NCI-H1694 treated with DMSO at 0.1 percent for 48 hours (cell line): ENCODE measurements around the gene SRBD1.

ENCODE experiments used
- DNase-seq: peaks from one replicate; lab custom pipeline; 2025; lab: John Stamatoyannopoulos, UW

The SRBD1 gene

DNA sequence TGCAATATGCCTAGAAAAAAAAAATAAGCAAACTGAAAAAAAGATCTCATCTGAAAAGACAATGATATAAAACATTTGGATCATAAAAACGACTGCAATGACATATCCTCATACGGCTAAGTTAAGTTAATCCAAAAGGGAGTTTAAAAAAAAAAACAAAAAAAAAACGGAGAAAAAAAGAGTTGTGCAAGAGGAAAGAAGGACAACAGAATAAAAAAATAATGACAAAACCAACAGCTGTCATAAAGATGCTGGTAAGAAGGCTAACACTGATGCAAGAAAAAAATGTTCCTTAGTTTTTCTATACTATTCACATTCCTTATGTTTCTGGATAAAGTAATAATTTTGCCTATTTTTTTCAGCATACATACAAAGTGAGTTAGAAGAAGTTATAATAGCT, 192.5 kb downstream of the SRBD1 start:
- DNase-seq: no peak

DNA sequence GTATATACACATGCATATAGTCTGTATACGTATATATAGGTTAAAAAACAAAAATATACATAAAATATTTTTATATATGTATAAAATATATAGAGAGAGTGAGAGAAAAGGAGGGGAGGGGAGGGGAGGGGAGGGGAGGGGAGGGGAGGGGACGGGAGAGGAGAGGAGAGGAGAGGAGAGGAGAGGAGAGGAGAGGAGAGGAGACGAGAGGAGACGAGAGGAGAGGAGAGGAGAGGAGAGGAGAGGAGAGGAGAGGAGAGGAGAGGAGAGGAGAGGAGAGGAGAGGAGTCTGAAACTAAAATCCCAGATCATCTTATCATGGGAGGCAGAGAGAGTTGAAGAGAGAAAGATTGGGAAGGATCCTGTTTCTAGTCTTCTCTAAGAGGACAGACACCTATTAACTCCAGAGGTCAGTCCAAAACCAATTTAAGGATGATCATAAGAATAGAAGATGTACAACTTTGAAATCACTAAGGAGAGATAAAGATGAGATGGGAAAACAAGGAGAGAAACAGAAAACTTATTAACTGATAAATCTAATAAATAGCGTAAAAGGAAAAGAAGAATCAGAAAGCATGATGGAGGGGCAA, 195.4 kb downstream of the SRBD1 start:
- DNase-seq: no peak

DNA sequence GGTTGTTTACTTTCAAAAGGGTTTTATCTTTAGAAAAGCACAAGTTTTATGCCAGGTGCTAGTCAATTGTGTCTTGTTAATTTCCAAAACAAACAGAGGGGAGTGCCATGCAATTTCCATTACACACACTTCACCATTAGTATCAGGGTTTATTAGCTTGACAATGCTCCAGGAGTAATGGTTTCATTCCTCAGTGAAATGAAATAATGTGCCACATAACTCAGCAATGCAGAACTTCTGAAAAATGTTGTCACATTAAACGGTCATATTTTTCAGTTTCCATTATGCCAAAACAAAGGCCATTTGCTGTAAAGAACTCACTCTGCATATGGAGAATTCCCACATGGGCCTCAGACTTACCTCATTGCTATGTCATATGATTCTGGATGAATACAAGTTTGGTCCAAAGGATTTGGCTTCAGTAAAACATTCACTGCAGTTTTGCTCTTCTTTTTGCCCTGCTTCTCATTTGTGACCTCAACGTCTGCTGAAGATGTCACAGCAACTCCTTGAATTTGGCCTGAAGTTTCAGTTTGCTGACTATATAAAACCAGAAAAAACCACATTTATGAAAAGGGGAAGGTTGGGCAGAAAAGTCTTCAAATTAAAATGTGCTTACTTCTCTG, 198.2 kb downstream of the SRBD1 start:
- no peak for DNase-seq

GRCh38 chr2:45409677-45410076, 201.4 kb downstream of the SRBD1 start:
- no peak for DNase-seq

DNA sequence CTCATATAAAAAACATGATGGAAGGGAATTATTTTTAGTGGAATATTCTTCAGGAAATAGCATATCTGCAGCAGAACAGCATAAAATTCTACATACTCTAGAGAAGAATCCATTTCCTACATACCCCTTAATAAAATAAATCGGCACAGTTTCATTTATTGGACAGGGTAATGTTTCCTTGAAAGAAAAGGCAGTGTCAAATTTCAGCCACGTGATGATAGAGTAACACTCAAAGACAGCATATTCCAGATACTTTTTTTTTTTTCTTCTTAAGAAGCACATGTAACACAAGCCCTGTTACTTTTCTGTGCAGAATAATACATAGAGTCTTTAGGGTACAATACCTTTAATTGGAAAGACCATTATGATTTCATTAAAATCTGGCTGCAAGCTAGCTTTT, 204.4 kb downstream of the SRBD1 start:
- no peak for DNase-seq

- no peak for DNase-seq
These were observed 206.2 kb downstream of the SRBD1 start for GRCh38 chr2:45404807-45405297.

DNA sequence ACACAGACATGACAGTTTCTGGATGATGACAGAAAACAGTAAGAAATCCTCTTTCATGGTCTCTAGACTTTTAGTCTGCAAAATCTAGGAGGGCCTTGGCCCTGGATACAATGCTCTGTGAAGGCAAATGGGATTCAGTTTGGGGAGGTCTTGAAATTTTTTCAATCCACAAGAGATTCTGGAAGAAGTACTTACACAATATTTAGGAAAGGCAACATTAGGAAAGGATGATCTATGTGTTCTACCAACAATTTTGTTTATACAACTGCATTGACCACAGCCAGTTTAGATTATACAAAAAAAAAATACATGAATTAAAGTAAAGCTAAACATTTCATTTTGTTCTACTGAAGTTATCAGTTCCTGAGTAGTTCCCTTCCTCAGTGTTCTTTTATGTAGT, 208.0 kb downstream of the SRBD1 start:
- DNase-seq: no peak

DNA sequence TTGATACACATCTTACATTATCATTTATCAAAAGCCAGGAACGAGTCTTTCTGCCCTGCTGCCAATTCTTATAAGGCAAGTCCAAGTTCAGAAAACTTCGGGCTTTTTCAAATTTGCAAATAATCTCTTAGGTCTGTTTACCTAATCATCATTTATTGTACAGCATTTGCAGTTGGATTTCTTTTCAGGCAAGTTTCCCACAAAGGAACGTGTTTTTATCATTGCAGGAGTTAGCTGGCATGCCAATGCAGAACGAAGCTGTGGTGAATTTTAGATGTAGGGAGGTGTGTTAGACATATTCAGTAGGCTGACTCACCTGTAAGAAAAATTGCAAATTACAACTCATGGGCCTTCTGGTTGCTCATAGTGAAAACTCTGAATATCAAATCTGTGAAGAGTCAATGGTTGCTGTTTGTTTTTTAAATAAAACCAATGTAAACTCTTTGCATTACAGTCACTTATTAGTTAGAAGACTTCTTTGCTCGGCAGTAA, 209.6 kb downstream of the SRBD1 start:
- DNase-seq: no peak

GRCh38 chr2:45399040-45399784, 211.9 kb downstream of the SRBD1 start:
- DNase-seq: no peak

DNA sequence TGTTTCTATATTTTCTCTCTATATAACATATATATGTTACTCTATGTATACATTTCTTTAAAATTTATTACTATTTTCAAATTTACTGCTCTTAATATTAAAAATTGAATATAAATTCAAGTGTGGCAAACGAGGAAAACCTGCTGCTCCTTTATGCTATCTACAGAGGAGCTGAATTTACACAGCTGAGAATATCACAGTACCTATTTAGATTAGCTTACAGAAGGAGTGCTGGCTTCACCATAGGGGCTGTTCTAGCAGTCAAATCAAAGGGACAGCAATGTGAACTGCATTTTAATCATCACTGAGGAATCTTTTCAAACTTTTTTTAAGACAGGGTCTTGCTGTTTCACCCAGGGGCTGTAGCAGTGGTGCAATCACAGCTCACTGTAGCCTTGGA, 213.8 kb downstream of the SRBD1 start:
- no peak for DNase-seq

DNA sequence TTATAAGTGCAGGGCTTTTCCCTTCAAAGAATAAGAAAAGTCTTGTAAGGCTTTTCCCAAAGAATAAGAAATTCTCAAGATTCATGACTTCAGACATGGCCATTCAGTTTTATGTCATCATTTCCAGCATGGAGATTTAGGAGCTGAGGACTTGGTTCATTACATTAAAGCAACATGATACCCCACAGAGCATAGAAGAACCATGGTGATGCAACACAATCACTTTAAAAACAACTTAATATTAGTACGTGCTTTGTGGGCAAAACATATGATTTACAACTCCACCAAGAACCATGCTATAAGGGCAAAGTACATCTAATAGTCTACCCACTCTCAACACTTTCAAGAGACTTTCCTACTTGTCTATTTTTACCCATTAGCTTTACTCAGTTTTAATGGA, 214.4 kb downstream of the SRBD1 start:
- DNase-seq: no peak

- no peak for DNase-seq
These were observed 216.2 kb downstream of the SRBD1 start for GRCh38 chr2:45394842-45395241.

DNA sequence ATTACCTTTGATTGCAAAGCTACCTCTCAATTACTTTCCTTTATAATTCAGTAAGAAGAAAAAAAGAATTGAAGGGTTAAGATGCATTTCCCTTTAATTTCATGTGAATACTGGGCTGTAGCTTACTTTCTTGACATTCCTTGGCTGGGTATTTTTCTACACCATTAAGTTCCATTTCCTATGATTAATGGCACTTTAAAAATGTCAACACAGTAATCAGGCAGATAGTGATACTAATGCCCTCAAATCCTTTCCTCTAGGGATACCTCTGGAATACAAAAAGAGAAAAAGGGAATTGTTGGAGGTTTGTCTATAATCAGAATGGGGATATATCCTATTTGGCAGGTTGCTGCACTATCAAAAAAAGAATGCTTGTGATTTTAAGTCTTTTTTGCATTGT, 216.9 kb downstream of the SRBD1 start:
- DNase-seq: no peak

DNA sequence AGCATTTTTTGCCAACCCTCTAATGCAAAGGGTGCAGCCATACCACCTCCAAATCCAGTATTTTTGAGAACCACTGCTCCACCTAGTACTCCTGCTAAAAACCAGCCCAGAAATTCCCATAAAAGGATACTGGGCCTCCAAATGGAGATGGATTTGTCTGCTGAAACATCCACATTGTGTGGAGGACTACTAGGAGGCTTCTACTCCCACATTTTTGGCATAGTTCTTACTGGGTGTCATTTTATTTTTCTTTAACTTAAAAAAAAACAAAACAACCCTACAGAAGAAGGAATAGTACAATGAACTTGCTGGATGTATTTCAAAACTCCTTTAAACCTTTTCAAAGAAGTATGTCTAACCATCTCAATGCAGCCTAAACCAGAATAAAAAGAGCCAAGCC, 219.2 kb downstream of the SRBD1 start:
- no peak for DNase-seq

DNA sequence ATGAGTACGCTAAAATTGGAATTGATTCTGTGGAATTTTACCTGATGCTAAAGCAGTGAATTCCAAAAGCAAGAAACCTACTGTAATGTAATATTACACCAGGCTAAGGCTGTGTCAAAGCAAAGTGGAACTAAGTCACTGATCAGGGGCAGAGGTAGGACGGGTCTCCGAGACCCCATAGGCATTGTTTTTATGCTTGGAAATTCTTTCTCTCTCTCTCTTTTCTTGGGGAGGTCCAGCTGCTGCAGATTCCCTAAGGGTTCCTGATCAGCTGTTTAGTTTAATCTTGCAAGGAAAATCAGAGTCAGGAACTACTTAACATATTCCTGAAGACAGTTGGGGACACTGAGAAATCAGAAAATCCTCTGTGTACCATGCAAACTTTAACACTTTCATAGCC, 220.2 kb downstream of the SRBD1 start:
- DNase-seq: no peak

DNA sequence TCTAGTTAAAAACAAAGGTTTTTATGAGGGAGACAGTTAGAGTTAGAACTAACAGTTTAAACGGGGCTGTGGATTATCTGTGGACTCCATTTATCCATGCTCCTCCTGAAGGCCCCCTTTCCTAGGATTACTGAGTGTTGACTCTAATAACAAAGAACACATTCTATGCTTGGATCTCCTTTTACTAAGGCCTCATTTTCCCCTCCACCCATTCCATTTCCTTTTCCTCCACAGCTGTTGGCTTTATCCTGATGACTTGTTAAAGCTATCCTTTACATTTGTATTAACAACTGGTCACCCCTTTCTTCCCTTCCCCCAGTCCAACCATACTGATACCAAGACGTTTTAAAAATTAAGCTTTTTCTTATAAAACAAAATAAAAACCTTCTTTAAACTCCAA, 220.6 kb downstream of the SRBD1 start:
- DNase-seq: no peak

DNA sequence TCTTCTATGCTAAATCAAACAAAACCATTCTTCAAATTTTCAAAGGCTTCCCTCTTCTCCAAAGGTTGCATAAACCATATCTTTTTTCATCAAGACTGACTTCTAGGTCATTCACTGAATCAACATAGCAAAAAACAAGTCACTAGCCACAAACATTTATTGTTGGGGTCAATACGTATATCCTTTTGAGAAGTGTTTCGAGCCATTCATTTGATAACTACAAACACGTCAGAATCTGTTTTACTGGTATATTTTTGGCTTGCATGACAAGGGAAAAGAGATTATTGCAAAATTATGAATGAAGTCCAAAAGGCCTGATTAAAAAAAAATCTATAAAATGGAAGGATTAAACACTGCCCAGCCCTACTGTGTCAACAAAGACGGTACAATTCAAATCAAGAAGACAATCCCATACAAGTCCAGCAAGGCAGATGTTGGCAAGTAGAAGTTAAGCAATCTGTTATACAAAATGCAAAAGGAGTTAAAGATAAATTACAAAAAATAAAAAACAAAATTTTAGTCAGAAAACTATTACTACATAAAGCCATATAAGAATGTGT, 222.4 kb downstream of the SRBD1 start:
- DNase-seq: no peak

- no peak for DNase-seq
These were observed 228.3 kb downstream of the SRBD1 start for GRCh38 chr2:45382744-45383143.

DNA sequence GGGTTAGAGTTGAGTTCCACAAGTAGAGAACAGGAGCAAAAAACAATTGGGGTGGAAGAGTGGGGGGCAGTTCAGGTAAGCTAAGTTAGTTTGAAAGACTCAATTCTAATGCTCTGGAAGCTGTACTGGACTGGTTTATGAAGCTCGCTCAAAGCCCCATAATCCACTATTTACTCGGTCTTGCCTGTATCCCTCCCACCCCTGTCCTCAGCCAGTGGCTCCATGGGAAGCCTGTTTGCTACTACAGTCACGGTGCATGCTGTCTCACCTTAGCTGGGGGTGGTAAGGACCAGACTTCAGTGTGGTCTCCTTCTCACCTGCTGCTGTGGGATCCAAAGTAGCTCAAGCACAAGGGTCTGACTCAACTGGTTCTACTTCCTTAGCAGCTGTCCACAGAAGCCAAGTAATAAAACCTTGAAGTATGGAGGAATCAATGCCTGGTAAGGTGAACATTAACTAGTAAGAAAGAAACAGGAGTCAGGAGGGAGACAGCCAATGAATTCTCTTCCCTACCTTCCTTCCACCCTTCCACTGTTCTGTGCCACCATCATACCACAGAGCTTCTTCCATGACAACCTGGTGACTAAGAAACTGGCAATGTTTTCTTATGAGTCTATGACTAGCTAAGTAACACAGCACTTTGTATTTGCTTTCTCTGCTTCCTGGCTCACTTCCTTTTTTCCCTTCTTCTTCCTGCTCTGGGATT, 230.8 kb downstream of the SRBD1 start:
- DNase-seq: no peak

DNA sequence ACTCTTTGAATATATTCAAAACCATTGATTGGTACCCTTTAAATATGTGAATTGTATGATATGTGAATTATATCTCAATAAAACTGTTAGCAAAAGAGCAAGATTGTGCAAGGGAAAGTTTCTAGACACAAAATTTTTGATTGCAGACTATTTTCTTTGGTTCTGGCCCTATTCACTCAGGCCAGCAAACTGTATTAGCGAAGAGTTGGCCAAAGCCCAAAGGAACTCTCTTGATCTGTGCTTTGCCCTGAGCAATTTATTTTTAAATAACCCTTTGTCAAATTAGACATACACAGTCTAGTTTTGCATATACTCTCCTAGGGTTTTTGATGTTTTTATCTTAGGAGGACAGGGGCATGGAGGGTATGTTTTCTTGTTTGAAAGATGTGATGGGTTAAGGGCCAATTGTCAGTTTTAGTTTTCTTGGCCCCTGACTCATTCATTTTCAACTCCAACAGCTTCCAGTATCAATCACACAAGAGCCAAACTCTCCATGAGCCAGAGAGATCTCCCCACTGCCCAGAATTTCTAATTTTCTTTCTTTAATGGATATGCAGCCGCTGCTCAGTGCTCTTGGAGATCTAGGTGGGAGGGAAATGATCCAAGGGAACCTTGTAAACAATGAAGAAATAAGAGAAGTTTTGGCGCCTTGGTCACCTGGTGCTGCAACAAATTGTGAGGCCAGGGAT, 231.5 kb downstream of the SRBD1 start:
- no peak for DNase-seq

GRCh38 chr2:45373534-45373933, 237.5 kb downstream of the SRBD1 start:
- no peak for DNase-seq

GRCh38 chr2:45370369-45370768, 240.7 kb downstream of the SRBD1 start:
- no peak for DNase-seq
